Endodermal cell (in vitro differentiated cells): ENCODE measurements around the gene PHF24. TPM values are rescaled to one million over a fixed set of nuclear protein-coding genes. Genes with fewer than 3 reads are reported as not detected.

Experiments used
- DNase-seq: peaks from one replicate; pipeline ENCODE4 v3.0.0-alpha.2; 2017
- H3K27ac ChIP-seq: 2 replicates; pipeline ENCODE4 v1.5.1; 2013; ENCODE audit warnings: mild to moderate bottlenecking, low read depth, low read length, moderate library complexity
- H3K27me3 ChIP-seq: 2 replicates; pipeline ENCODE4 v1.6.1; 2013; ENCODE audit warnings: mild to moderate bottlenecking, low read length, moderate library complexity; ENCODE audit not compliant: insufficient read depth, control insufficient read depth, poor library complexity, severe bottlenecking
- H3K36me3 ChIP-seq: 2 replicates; pipeline ENCODE4 v1.7.0; 2013; ENCODE audit warnings: mild to moderate bottlenecking, low read length, moderate library complexity; ENCODE audit not compliant: control insufficient read depth, insufficient read depth
- H3K4me1 ChIP-seq: one replicate; pipeline ENCODE4 v1.7.0; 2013; ENCODE audit warnings: low read length; ENCODE audit not compliant: control insufficient read depth, insufficient read depth
- H3K4me3 ChIP-seq: 2 replicates; pipeline ENCODE4 v1.5.1; 2013; ENCODE audit warnings: mild to moderate bottlenecking, low read length, moderate library complexity
- H3K9ac ChIP-seq: 2 replicates; pipeline ENCODE4 v1.6.1; 2013; ENCODE audit warnings: mild to moderate bottlenecking, low read length, moderate library complexity; ENCODE audit not compliant: poor library complexity, severe bottlenecking; ENCODE audit errors: extremely low read depth
- H3K9me3 ChIP-seq: 2 replicates; pipeline ENCODE4 v1.6.1; 2013; ENCODE audit warnings: mild to moderate bottlenecking, low read length, moderate library complexity; ENCODE audit not compliant: control insufficient read depth
- H3K27ac Mint-ChIP-seq: 2 replicates; pipeline ENCODE4 v1.8.0; 2020; ENCODE audit warnings: mixed read lengths
- H3K27me3 Mint-ChIP-seq: 2 replicates; pipeline ENCODE4 v1.8.0; 2021; ENCODE audit warnings: mild to moderate bottlenecking, mixed read lengths; ENCODE audit not compliant: insufficient read depth
- H3K36me3 Mint-ChIP-seq: 2 replicates; pipeline ENCODE4 v1.8.0; 2020; ENCODE audit warnings: low read depth, mixed read lengths
- H3K4me1 Mint-ChIP-seq: 2 replicates; pipeline ENCODE4 v1.8.0; 2020; ENCODE audit warnings: mixed read lengths
- H3K4me3 Mint-ChIP-seq: 2 replicates; pipeline ENCODE4 v1.8.0; 2020; ENCODE audit warnings: mild to moderate bottlenecking, moderate library complexity, mixed read lengths
- H3K9me3 Mint-ChIP-seq: 2 replicates; pipeline ENCODE4 v1.8.0; 2020; ENCODE audit warnings: mild to moderate bottlenecking, mixed read lengths
- CTCF ChIP-seq: fragments of 200-600 bp; sonication (generic); conservative IDR thresholded peaks from 2 replicates; pipeline ENCODE4 v1.5.0; 2021; ENCODE audit warnings: antibody characterized with exemption, mild to moderate bottlenecking
- WGBS, 2 experiments: methylation state at CpG; one replicate each; pipeline versions ENCODE4 v1.1.5 to v1.1.7; 2013; ENCODE audit warnings: missing lambda C conversion rate in 2 of 2, mixed read lengths in 1 of 2; ENCODE audit not compliant: insufficient coverage in 1 of 2, insufficient read length in 1 of 2; 5-methylcytosine and 5-hydroxymethylcytosine counted together
- total RNA-seq, 2 donors: library from RNA; stranded (reverse); fragmentation: NEBNext Ultra II Directional in 1 of 2; extraction: Animal tissue kit (Norgen Biotek cat#: 25700) in 1 of 2; gene quantifications; 2 replicates in 1 of 2; 3 replicates in 1 of 2; pipeline ENCODE4 v1.2.1, GENCODE V29; 2021

The PHF24 gene
- total RNA-seq, 2 donors from 2014 or later, result 1.9 to 2.7 TPM

DNA sequence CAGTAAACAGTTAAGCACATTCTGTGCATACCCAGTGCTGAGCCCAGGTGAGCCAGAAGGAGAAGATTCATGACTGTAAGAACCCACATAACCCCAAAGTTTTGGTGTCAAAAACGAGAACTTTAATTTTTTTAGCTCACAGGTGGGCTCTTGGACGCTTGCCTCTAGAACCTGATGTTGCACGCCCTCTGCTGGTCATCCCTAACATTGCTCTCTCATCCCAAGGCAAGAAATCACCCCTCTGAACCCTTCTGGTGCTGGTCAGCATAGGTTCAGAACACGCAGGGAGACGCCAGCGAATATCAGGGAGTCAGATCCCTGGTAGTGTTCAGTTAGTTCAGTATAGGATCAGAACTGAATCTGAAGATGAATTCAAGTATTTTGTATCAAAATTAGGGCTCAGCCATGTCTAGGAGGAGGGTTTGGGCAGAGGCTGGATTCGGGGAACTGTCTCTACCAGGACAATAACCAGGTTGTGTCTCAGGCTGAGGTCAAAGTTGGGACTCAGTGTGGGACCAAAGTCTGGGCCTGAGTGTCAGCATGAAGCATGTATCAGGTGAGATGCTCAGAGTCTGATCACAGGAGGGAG is 27.3 kb downstream of the PHF24 start:
- peak; percentile 94 for DNase-seq
- H3K4me1 Mint-ChIP-seq, result peaks cover 5% of the 10 kb centered on the region
- H3K36me3 Mint-ChIP-seq, result no peaks in the 10 kb centered on the region
- H3K27ac ChIP-seq, result no peak overlapping the region
- H3K27ac Mint-ChIP-seq, result no peak overlapping the region
- no peak overlapping the region for H3K9ac ChIP-seq
- no peaks in the 10 kb centered on the region for H3K4me1 ChIP-seq
- no peaks in the 10 kb centered on the region for H3K9me3 ChIP-seq
- no peaks in the 10 kb centered on the region for H3K9me3 Mint-ChIP-seq
- H3K4me3 ChIP-seq, result no peak overlapping the region
- H3K27me3 Mint-ChIP-seq, result peaks cover 4% of the 10 kb centered on the region
- 31 to 38% methylated on average over 7 of the region's 7 CpGs for WGBS, 2 experiments
- no peaks in the 10 kb centered on the region for H3K27me3 ChIP-seq
- no peak overlapping the region for H3K4me3 Mint-ChIP-seq
- H3K36me3 ChIP-seq, result no peaks in the 10 kb centered on the region
- TF ChIP-seq CTCF, result peak; percentile 91

- Mint-ChIP-seq H3K27ac (no peak overlapping the region), H3K9me3 (no peaks in the 10 kb centered on the region), H3K36me3 (peaks cover 4% of the 10 kb centered on the region), H3K4me3 (no peak overlapping the region), H3K4me1 (peaks cover 10% of the 10 kb centered on the region), H3K27me3 (peaks cover 6% of the 10 kb centered on the region)
- Histone ChIP-seq H3K9ac (no peak overlapping the region), H3K36me3 (no peaks in the 10 kb centered on the region), H3K27ac (peak overlapping the region; percentile 71), H3K4me3 (no peak overlapping the region), H3K27me3 (no peaks in the 10 kb centered on the region), H3K9me3 (no peaks in the 10 kb centered on the region), H3K4me1 (no peaks in the 10 kb centered on the region)
- TF ChIP-seq CTCF, result no peak
- 83 to 84% methylated on average over 6 to 9 of the region's 9 CpGs for WGBS, 2 experiments
- DNase-seq, result peak; percentile 57
Measured at GRCh38 chr9:34986540-34987047, 28.5 kb downstream of the PHF24 start.

- Histone ChIP-seq H3K4me1 (no peaks in the 10 kb centered on the region), H3K27me3 (no peaks in the 10 kb centered on the region), H3K4me3 (no peak overlapping the region), H3K27ac (peak overlapping the region; percentile 71), H3K9me3 (no peaks in the 10 kb centered on the region), H3K9ac (no peak overlapping the region), H3K36me3 (peaks cover 3% of the 10 kb centered on the region)
- no peak for TF ChIP-seq CTCF
- H3K4me1 Mint-ChIP-seq, result peaks cover 18% of the 10 kb centered on the region
- H3K4me3 Mint-ChIP-seq, result no peak overlapping the region
- H3K27me3 Mint-ChIP-seq, result peaks cover 5% of the 10 kb centered on the region
- no peaks in the 10 kb centered on the region for H3K9me3 Mint-ChIP-seq
- no peak overlapping the region for H3K27ac Mint-ChIP-seq
- WGBS, 2 experiments, result 86 to 93% methylated on average over 6 to 7 of the region's 7 CpGs
- H3K36me3 Mint-ChIP-seq, result peaks cover 4% of the 10 kb centered on the region
- DNase-seq, result peak; percentile 42
Measured at GRCh38 chr9:34987160-34987901, 29.2 kb downstream of the PHF24 start.
